Activated CD4-positive, alpha-beta T cell treated with anti-CD3 and anti-CD28 coated beads, Interleukin-2, amount 10 ng/mL, durations not matched to agents 7 days and 5 days (primary cell): ENCODE data around the gene RACK1. TPM values are rescaled to one million over a fixed set of nuclear protein-coding genes. Genes with fewer than 3 reads are reported as not detected.
A peak's percentile ranks its signal among the peaks of the same experiment; 100 is the strongest.
"Not testable (repeated sequence)": the region's sequence is repeated elsewhere in the genome, so short reads cannot be mapped to it uniquely, and the experiment has no call there.

ENCODE experiments used
- CTCF ChIA-PET: fragments of 350-600 bp; sonication (Branson Sonifier 250); formaldehyde crosslinking; loops from one replicate; lab custom pipeline; 2021; ENCODE audit warnings: antibody characterized with exemption; lab: Charles Lee
- POLR2A ChIA-PET: fragments of 350-600 bp; sonication (Branson Sonifier 250); formaldehyde crosslinking; loops from one replicate; lab custom pipeline; 2021; ENCODE audit warnings: antibody characterized with exemption; lab: Charles Lee
- DNase-seq: peaks from one replicate; pipeline ENCODE4 v3.0.0-alpha.2; 2020
- H3K27ac Mint-ChIP-seq: one replicate; pipeline ENCODE4 v1.8.0; 2021; ENCODE audit warnings: mild to moderate bottlenecking, moderate library complexity, mixed read lengths
- H3K27me3 Mint-ChIP-seq: one replicate; pipeline ENCODE4 v1.8.0; 2021; ENCODE audit warnings: mixed read lengths
- H3K36me3 Mint-ChIP-seq: one replicate; pipeline ENCODE4 v1.8.0; 2021; ENCODE audit warnings: low read depth, mixed read lengths
- H3K4me1 Mint-ChIP-seq: one replicate; pipeline ENCODE4 v1.8.0; 2021; ENCODE audit warnings: mixed read lengths
- H3K4me3 Mint-ChIP-seq: one replicate; pipeline ENCODE4 v1.8.0; 2021; ENCODE audit warnings: mild to moderate bottlenecking, moderate library complexity, mixed read lengths
- H3K9me3 Mint-ChIP-seq: one replicate; pipeline ENCODE4 v1.8.0; 2021; ENCODE audit warnings: mixed read lengths
- total RNA-seq, 2 experiments: library from RNA; stranded (reverse); gene quantifications; one replicate each; pipeline ENCODE4 v1.2.3, GENCODE V29; 2021

The RACK1 gene
- total RNA-seq, 2 experiments from 2014 or later: 1,823 to 2,207 TPM

- CTCF ChIA-PET: interaction anchor here (0.6 kb wide), 1 partner anchor 83 kb away, joined by 3 read pairs; no protein-coding TSS in a partner anchor
- DNase-seq, H3K4me3 Mint-ChIP-seq, H3K27ac Mint-ChIP-seq, H3K9me3 Mint-ChIP-seq, POLR2A ChIA-PET, H3K27me3 Mint-ChIP-seq, H3K4me1 Mint-ChIP-seq: not testable (repeated sequence)
- peaks cover 12% of the 10 kb centered on the region for H3K36me3 Mint-ChIP-seq
Measured at GRCh38 chr5:181267907-181268306, 24.2 kb upstream of the RACK1 start.

DNA sequence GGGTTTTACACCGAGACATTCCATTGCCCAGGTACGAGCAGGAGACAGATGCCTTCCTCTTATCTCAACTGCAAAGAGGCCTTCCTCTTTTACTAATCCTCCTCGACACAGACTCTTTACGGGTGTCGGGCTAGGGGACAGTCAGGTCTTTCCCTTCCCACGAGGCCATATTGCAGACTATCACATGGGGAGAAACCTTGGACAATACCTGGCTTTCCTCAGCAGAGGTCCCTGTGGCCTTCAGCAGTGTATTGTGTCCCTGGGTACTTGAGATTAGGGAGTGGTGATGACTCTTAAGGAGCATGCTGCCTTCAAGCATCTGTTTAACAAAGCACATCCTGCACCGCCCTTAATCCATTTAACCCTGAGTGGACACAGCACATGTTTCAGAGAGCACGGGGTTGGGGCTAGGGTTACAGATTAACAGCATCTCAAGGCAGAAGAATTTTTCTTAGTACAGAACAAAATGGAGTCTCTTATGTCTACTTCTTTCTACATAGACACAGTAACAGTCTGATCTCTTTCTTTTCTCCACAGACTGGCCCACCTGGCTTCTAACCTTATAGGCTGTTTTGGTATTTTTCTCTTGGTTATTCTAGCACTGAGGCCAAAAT lies 23.7 kb upstream of the RACK1 start:
- not testable (repeated sequence) for H3K4me3 Mint-ChIP-seq, H3K27ac Mint-ChIP-seq
- CTCF ChIA-PET: interaction anchor here (0.6 kb wide), 1 partner anchor 83 kb away, joined by 3 read pairs; no protein-coding TSS in a partner anchor

DNA sequence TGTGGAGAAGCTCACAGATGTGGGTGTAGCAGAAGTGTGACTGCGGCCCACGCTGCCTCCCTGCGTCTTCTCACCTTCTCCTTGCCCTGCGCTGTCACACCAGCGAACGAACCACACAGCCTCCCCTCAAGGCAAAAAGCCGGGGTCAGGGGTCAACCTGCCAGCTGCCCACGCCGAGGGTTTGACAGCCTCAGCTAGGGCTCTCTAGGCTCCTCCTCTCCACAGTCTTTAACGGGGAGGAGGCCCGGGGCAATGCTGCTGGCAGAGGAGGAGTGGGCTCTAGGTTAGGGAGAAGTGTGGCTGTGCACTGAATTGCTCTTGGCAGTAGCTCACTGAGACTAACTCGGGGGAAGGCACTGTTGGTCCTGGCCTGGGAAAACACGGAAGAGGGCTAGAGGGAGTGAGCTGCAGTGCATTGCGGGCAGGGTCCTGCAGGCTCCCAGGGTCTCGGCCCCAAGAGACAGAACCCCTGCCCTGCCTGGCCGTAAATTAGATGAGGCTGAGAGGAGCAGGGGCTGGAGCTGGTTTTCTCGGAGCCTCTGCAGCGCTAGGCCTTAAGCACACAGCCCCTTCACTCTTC lies 21.5 kb upstream of the RACK1 start:
- Mint-ChIP-seq H3K4me3 (no peak overlapping the region), H3K36me3 (peaks cover 15% of the 10 kb centered on the region), H3K4me1 (peaks cover 5% of the 10 kb centered on the region), H3K27ac (peak overlapping the region; percentile 41), H3K9me3 (no peaks in the 10 kb centered on the region), H3K27me3 (no peaks in the 10 kb centered on the region)
- POLR2A ChIA-PET: no interaction called here
- no peak for DNase-seq
- CTCF ChIA-PET: interaction anchor here (1.2 kb wide), 1 partner anchor 81 kb away, joined by 4 read pairs; no protein-coding TSS in a partner anchor

More for the DNA sequence above, 23.7 kb upstream of the RACK1 start:
- H3K9me3 Mint-ChIP-seq, POLR2A ChIA-PET, H3K4me1 Mint-ChIP-seq, DNase-seq, H3K27me3 Mint-ChIP-seq: not testable (repeated sequence)
- peaks cover 12% of the 10 kb centered on the region for H3K36me3 Mint-ChIP-seq

DNA sequence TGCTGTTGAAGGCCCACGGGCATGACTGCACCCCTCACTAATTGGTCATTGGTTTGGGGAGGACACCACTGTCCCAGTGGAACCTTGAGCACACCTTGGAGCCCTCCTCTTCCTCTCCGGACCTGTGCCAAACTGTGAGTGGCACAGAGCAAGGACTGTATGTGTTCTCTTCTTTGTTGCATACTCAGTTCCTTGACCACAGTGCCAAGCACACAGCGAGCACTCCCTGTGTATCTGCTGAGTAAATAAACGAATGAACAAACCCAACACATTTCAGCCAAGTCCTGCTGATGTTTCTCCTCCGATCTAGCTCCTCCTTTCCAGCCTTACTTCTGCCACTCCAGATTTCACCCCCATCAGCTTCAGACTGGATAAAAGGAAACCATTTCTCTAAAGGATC lies 19.9 kb upstream of the RACK1 start:
- H3K9me3 Mint-ChIP-seq: no peaks in the 10 kb centered on the region
- H3K4me3 Mint-ChIP-seq: no peak overlapping the region
- H3K4me1 Mint-ChIP-seq: peaks cover 20% of the 10 kb centered on the region
- ChIA-PET CTCF (interaction anchor here (0.7 to 1.0 kb wide), 2 partner anchors 79 to 81 kb away, joined by 3 to 4 read pairs; no protein-coding TSS in a partner anchor), POLR2A (no interaction called here)
- H3K36me3 Mint-ChIP-seq: peaks cover 21% of the 10 kb centered on the region
- H3K27me3 Mint-ChIP-seq: no peaks in the 10 kb centered on the region
- DNase-seq: no peak
- H3K27ac Mint-ChIP-seq: no peak overlapping the region

GRCh38 chr5:181261320-181262049 lies 17.8 kb upstream of the RACK1 start:
- CTCF ChIA-PET: interaction anchor here (0.9 to 3.2 kb wide), 8 partner anchors 10 to 88 kb away, joined by 3 to 22 read pairs (median 4); partner anchors contain the start of gene RACK1
- POLR2A ChIA-PET: interaction anchor here (0.5 to 1.3 kb wide), 4 partner anchors 38 to 89 kb away, joined by 3 to 5 read pairs (median 4); partner anchors contain the start of gene TRIM41
- Mint-ChIP-seq H3K4me3 (peak overlapping the region; percentile 94), H3K4me1 (peaks cover 38% of the 10 kb centered on the region), H3K27me3 (no peaks in the 10 kb centered on the region), H3K36me3 (peaks cover 38% of the 10 kb centered on the region), H3K27ac (peak overlapping the region; percentile 95), H3K9me3 (no peaks in the 10 kb centered on the region)
- peak; percentile 82 for DNase-seq

DNA sequence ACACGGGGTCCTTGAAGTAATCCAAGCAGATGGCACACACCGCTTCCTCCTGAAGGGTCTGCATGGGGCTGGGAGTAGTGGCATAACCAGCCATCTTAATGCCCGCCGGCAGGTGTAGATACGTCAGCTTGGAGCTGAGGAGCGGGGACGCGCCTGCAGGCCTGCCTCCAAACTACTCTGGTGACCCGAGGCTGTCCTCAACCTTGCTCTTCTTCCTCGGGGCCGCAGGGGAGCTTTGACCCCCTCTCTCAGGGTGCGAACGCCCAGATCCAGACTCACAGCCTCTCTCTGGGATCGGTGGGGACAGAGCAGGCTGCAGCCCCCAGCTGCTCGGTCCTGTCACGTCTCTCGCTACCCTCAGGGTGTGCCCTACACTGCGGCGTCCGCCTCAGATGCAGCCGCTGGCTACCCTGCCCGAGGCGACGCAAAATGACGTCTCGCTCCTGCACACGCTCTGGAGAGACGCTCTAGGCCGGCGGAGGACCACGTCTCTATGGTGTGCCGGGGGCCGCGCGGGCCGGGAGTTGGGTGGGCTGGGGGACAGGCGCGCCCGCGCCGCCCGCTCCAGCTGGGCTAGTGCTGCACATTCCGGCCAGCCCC lies 17.1 kb upstream of the RACK1 start, which contains the start of gene TRIM52:
TSS of gene TRIM52 (minus strand) at position 424 of the 600 bp plus-strand sequence. CDS start at position 94, 330 bp downstream.
- POLR2A ChIA-PET: interaction anchor here (0.5 to 1.3 kb wide), 3 partner anchors 37 to 430 kb away, joined by 3 to 4 read pairs (median 3); partner anchors contain the start of gene TRIM41
- Mint-ChIP-seq H3K27me3 (no peaks in the 10 kb centered on the region), H3K4me1 (peaks cover 45% of the 10 kb centered on the region), H3K27ac (peak within 1 kb of the TSS; percentile 95), H3K4me3 (peak within 1 kb of the TSS; percentile 94), H3K9me3 (no peaks in the 10 kb centered on the region), H3K36me3 (peaks cover 44% of the 10 kb centered on the region)
- CTCF ChIA-PET: interaction anchor here (0.9 to 3.2 kb wide), 9 partner anchors 9 to 87 kb away, joined by 3 to 22 read pairs (median 4); partner anchors contain the start of gene RACK1
- peak; percentile 93 for DNase-seq

DNA sequence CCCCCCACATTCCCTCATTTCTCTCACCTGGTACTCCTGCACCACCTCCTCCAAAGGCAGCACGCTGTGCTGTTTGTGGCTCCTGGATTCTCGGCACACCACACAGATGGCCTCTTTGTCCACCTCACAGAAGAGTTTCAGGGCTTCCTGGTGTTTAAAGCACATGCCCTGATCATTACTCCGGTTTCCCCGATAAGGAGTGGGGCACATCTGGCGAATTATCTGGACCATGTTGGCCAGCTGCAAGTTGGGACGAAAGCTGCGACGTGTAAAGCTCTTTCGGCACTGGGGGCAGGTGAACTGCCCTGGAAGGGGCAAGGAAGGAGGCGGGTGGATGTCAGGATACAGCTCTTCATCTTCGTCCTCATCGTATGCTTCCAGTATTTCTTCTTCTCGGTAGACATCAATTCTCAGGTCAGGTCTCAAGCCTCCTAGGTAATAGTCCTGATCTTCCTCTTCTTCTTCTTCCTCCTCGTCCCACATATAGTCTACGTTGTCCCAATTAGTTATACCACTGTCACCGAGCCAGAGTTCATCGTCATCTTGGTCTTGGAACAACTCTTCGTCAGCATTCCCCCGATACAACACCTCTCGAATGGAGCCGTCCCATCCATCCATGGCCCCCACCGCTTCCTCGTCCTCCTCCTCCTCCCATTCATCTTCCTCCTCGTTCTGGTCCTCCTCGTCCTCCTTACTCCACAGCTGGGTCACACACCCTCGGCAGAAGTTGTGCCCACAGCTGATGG lies 16.4 kb upstream of the RACK1 start:
- peak overlapping the region; percentile 94 for H3K4me3 Mint-ChIP-seq
- peak overlapping the region; percentile 95 for H3K27ac Mint-ChIP-seq
- peaks cover 51% of the 10 kb centered on the region for H3K4me1 Mint-ChIP-seq
- DNase-seq: no peak
- no peaks in the 10 kb centered on the region for H3K9me3 Mint-ChIP-seq
- no peaks in the 10 kb centered on the region for H3K27me3 Mint-ChIP-seq
- ChIA-PET POLR2A (interaction anchor here (0.5 to 1.3 kb wide), 3 partner anchors 37 to 429 kb away, joined by 3 to 4 read pairs (median 3); partner anchors contain the start of gene TRIM41), CTCF (interaction anchor here (0.9 to 3.2 kb wide), 7 partner anchors 9 to 87 kb away, joined by 3 to 22 read pairs (median 4); no protein-coding TSS in a partner anchor)
- H3K36me3 Mint-ChIP-seq: peaks cover 50% of the 10 kb centered on the region

GRCh38 chr5:181259283-181259682 lies 15.6 kb upstream of the RACK1 start:
- Mint-ChIP-seq H3K27me3 (no peaks in the 10 kb centered on the region), H3K4me3 (peak overlapping the region; percentile 94), H3K4me1 (peaks cover 58% of the 10 kb centered on the region), H3K36me3 (peaks cover 53% of the 10 kb centered on the region), H3K9me3 (no peaks in the 10 kb centered on the region), H3K27ac (peak overlapping the region; percentile 95)
- POLR2A ChIA-PET: no interaction called here
- DNase-seq: no peak
- CTCF ChIA-PET: interaction anchor here (3.2 kb wide), 1 partner anchor 8 kb away, joined by 22 read pairs; no protein-coding TSS in a partner anchor

DNA sequence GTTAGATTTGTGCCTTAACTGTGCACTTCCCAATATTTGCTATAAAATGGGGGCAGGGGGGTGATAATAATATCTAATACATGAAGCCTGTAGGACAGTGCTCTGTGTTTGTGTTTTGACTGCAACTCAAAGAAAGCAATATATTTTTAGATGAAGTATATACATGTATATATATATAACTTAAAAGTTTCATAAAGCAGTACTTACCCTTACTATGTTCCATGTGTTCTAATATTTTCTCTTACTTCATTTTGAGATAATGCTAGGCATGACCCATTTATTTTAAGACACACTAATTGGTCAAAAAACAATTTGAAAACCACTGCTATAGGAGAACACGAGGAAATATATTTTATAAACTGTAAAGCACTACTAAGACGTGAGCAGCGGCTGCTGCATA lies 14.9 kb upstream of the RACK1 start:
- no peak overlapping the region for H3K27ac Mint-ChIP-seq
- no peaks in the 10 kb centered on the region for H3K9me3 Mint-ChIP-seq
- H3K36me3 Mint-ChIP-seq: peaks cover 50% of the 10 kb centered on the region
- H3K27me3 Mint-ChIP-seq: no peaks in the 10 kb centered on the region
- peaks cover 56% of the 10 kb centered on the region for H3K4me1 Mint-ChIP-seq
- CTCF ChIA-PET: no interaction called here
- H3K4me3 Mint-ChIP-seq: peak overlapping the region; percentile 94
- DNase-seq: no peak
- POLR2A ChIA-PET: no interaction called here

GRCh38 chr5:181255836-181256578 lies 12.3 kb upstream of the RACK1 start:
- Mint-ChIP-seq H3K27me3 (no peaks in the 10 kb centered on the region), H3K36me3 (peaks cover 49% of the 10 kb centered on the region), H3K4me3 (no peak overlapping the region), H3K4me1 (peaks cover 71% of the 10 kb centered on the region), H3K9me3 (no peaks in the 10 kb centered on the region), H3K27ac (peak overlapping the region; percentile 7)
- no peak for DNase-seq
- CTCF ChIA-PET: interaction anchor here (0.9 to 2.2 kb wide), 4 partner anchors 10 to 49 kb away, joined by 3 to 7 read pairs (median 6); partner anchors contain the start of genes RACK1 and TRIM41
- POLR2A ChIA-PET: no interaction called here

GRCh38 chr5:181255276-181255675 lies 11.6 kb upstream of the RACK1 start:
- Mint-ChIP-seq H3K27ac (no peak overlapping the region), H3K4me1 (peaks cover 77% of the 10 kb centered on the region), H3K9me3 (no peaks in the 10 kb centered on the region), H3K36me3 (peaks cover 52% of the 10 kb centered on the region), H3K4me3 (no peak overlapping the region), H3K27me3 (no peaks in the 10 kb centered on the region)
- ChIA-PET CTCF (interaction anchor here (0.8 to 1.7 kb wide), 2 partner anchors 10 to 11 kb away, joined by 3 to 5 read pairs; partner anchors contain the start of gene RACK1), POLR2A (no interaction called here)
- DNase-seq: no peak
